RWPE2 (cell line): ENCODE results near the gene HIGD1C.

Experiments used
- ATAC-seq: fragments of 200-7000 bp; cut with Tn5 transposase; 3 replicates; pipeline ENCODE4 v1.9.1; 2021; ENCODE audit warnings: low read depth
- DNase-seq: peaks from one replicate; pipeline ENCODE4 v3.0.0-alpha.2; 2020; ENCODE audit warnings: low spot score
- H3K27ac ChIP-seq: fragments of 450-650 bp; 2 replicates; pipeline ENCODE4 v1.5.1; 2017; ENCODE audit warnings: mild to moderate bottlenecking; ENCODE audit not compliant: poor library complexity, severe bottlenecking
- H3K27me3 ChIP-seq: fragments of 250-450 bp; sonication (Bioruptor Pico); 2 replicates; pipeline ENCODE4 v1.5.1; 2021; ENCODE audit warnings: mild to moderate bottlenecking, moderate library complexity; ENCODE audit not compliant: insufficient read depth, poor library complexity, severe bottlenecking
- H3K36me3 ChIP-seq: fragments of 250-450 bp; sonication (Bioruptor Pico); 2 replicates; pipeline ENCODE4 v1.5.1; 2020; ENCODE audit warnings: low read depth, mild to moderate bottlenecking, moderate library complexity
- H3K4me1 ChIP-seq: fragments of 250-450 bp; sonication (Bioruptor Pico); 2 replicates; pipeline ENCODE4 v1.5.1; 2021; ENCODE audit warnings: mild to moderate bottlenecking, moderate library complexity; ENCODE audit not compliant: insufficient read depth, poor library complexity, severe bottlenecking
- H3K4me3 ChIP-seq: fragments of 250-450 bp; sonication (Bioruptor Pico); 2 replicates; pipeline ENCODE4 v1.5.1; 2021; ENCODE audit warnings: mild to moderate bottlenecking, moderate library complexity; ENCODE audit not compliant: severe bottlenecking
- H3K9me3 ChIP-seq: fragments of 250-450 bp; sonication (Bioruptor Pico); 2 replicates; pipeline ENCODE4 v1.5.1; 2021; ENCODE audit warnings: mild to moderate bottlenecking, moderate library complexity; ENCODE audit not compliant: severe bottlenecking
- CTCF ChIP-seq: fragments of 450-650 bp; IDR thresholded peaks from one replicate; pipeline ENCODE4 v1.5.1; 2017; ENCODE audit warnings: mild to moderate bottlenecking, moderate library complexity; ENCODE audit not compliant: poor library complexity, severe bottlenecking

HIGD1C gene

GRCh38 chr12:50979369-50980052 is 27.2 kb downstream of the HIGD1C start:
- ATAC-seq: no peak

GRCh38 chr12:50980545-50980944 is 28.2 kb downstream of the HIGD1C start:
- ATAC-seq: no peak
- DNase-seq: no peak
- no peak overlapping the region for H3K4me3 ChIP-seq
- H3K27me3 ChIP-seq: no peaks in the 10 kb centered on the region
- no peak for TF ChIP-seq CTCF
- no peaks in the 10 kb centered on the region for H3K4me1 ChIP-seq
- no peaks in the 10 kb centered on the region for H3K9me3 ChIP-seq
- no peaks in the 10 kb centered on the region for H3K36me3 ChIP-seq
- no peak overlapping the region for H3K27ac ChIP-seq

More at GRCh38 chr12:50979369-50980052, 27.2 kb downstream of the HIGD1C start:
- Histone ChIP-seq H3K27ac (no peak overlapping the region), H3K27me3 (no peaks in the 10 kb centered on the region), H3K4me3 (no peak overlapping the region), H3K9me3 (no peaks in the 10 kb centered on the region), H3K4me1 (no peaks in the 10 kb centered on the region), H3K36me3 (no peaks in the 10 kb centered on the region)
- TF ChIP-seq CTCF: no peak
- DNase-seq: no peak

- ATAC-seq (peak; percentile 46; the same call in 1 of the 3 replicates), DNase-seq (no peak)
- Histone ChIP-seq H3K4me1 (no peaks in the 10 kb centered on the region), H3K36me3 (peaks cover 5% of the 10 kb centered on the region; the same call in 1 of the 2 replicates), H3K27me3 (no peaks in the 10 kb centered on the region), H3K27ac (no peak overlapping the region), H3K9me3 (no peaks in the 10 kb centered on the region), H3K4me3 (no peak overlapping the region)
- no peak for TF ChIP-seq CTCF
Observed at GRCh38 chr12:50981319-50982239, 29.2 kb downstream of the HIGD1C start.

GRCh38 chr12:50984586-50985298 is 32.4 kb downstream of the HIGD1C start:
- Histone ChIP-seq H3K9me3 (no peaks in the 10 kb centered on the region), H3K27me3 (no peaks in the 10 kb centered on the region), H3K27ac (no peak overlapping the region), H3K36me3 (peaks cover 16% of the 10 kb centered on the region), H3K4me3 (no peak overlapping the region), H3K4me1 (no peaks in the 10 kb centered on the region)
- no peak; the same call in 2 of the 3 replicates for ATAC-seq
- DNase-seq: no peak
- no peak for TF ChIP-seq CTCF
